Activated CD4-positive, alpha-beta T cell treated with anti-CD3 and anti-CD28 coated beads for 48 hours (primary cell): Measurements from ENCODE around the gene ATP6V0E1.

Experiments used
- DNase-seq: peaks from one replicate; pipeline ENCODE4 v3.0.0-alpha.2; 2020

The ATP6V0E1 gene

GRCh38 chr5:172983542-172984243 is at the start of gene ATP6V0E1:
TSS of gene ATP6V0E1 (plus strand) at chr5:172983771. CDS start at chr5:172983861, 90 bp downstream.
- DNase-seq = peak; percentile 98

- DNase-seq = no peak
These were observed 48.5 kb upstream of the ATP6V0E1 start for GRCh38 chr5:172935096-172935495.

GRCh38 chr5:172936401-172936800 is 47.2 kb upstream of the ATP6V0E1 start:
- DNase-seq = no peak

- peak; percentile 25 for DNase-seq
These were observed 44.5 kb upstream of the ATP6V0E1 start for GRCh38 chr5:172939071-172939470.

GRCh38 chr5:172939611-172940267 is 43.8 kb upstream of the ATP6V0E1 start:
- DNase-seq = no peak

- DNase-seq = no peak
These were observed 43.1 kb upstream of the ATP6V0E1 start for GRCh38 chr5:172940268-172941066.

- DNase-seq = no peak
These were observed 42.5 kb upstream of the ATP6V0E1 start for GRCh38 chr5:172941067-172941516.

GRCh38 chr5:172942556-172942955 is 41.0 kb upstream of the ATP6V0E1 start:
- DNase-seq = no peak

- DNase-seq = no peak
These were observed 40.2 kb upstream of the ATP6V0E1 start for GRCh38 chr5:172943283-172943841.

DNA sequence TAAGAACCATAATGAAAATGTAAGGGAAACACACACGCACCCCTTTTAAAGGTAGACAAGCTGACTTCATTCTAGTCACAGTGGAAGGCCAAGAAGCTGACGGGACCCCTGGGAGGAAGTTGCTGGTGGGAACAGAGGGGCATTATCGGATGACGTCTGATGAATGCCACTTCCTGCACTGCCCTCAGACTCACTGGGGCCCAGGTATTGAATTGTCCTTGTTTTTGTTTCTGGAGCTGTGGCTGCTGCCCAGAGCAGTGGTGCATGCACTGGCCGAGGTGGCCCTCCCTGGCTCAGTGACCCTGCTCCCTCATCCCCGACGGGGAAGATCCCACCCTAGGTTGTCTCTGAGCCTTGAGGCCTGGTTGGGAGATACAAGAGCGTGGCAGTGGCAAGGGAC is 39.7 kb upstream of the ATP6V0E1 start:
- DNase-seq = no peak

- DNase-seq = no peak
These were observed 38.8 kb upstream of the ATP6V0E1 start for GRCh38 chr5:172944741-172945140.

- no peak for DNase-seq
These were observed 38.4 kb upstream of the ATP6V0E1 start for GRCh38 chr5:172945151-172945550.

GRCh38 chr5:172946146-172946545 is 37.4 kb upstream of the ATP6V0E1 start:
- DNase-seq = no peak

DNA sequence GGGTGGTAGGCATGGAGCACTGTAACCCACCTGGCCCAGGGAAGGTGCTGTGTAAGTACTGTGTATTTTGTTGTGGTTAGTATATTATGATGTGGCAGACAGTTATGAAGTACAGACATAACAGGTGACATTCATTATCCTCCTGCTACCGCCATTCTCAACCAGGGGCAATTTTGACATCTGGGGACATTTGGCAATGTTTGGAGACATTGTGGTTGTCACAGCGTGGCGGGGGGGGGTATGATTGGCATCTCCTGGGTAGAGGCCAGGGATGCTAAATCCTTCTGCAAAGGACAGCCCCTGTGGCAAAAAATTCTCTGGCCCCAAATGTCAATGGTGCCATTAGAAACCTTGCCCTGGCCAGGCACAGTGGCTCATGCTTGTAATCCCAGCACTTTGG is 34.1 kb upstream of the ATP6V0E1 start:
- DNase-seq = no peak

DNA sequence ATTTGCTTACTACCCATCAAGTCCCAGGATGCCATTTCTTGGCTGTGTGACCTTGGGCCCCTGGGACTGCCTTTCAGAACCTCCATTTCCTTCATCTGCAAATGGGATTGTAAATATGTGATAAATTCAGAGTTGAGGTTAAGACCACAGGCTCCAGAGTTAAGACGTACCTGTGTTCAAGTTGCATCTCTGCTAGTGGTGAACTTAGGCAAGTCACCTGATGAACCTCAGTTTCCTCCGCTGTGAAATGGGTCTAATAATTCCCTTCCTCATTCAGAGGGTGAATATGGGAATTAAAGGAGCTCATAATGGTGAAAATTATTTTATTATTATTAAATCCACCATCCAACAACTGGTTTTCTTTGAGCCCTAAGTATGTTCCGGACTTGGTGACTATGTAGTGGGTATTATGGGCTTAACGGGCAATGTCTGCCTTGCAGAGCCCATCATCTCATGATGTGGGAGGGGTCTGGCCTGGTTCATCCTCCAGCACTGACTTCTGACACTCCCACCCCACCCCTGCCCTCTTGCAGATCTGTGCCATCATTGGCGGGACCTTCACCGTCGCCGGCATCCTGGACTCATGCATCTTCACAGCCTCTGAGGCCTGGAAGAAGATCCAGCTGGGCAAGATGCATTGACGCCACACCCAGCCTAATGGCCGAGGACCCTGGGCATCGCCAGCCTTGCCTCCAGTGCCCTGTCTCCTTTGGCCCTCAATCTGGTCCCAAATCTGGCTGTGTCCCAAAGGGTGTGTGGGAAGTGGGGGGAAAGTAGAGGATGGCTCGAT is 33.2 kb upstream of the ATP6V0E1 start:
- DNase-seq = no peak

- DNase-seq = no peak
These were observed 32.1 kb upstream of the ATP6V0E1 start for GRCh38 chr5:172951371-172952033.

- DNase-seq = no peak
These were observed 31.5 kb upstream of the ATP6V0E1 start for GRCh38 chr5:172952034-172952511.

- no peak for DNase-seq
These were observed 29.5 kb upstream of the ATP6V0E1 start for GRCh38 chr5:172953776-172954675.

- no peak for DNase-seq
These were observed 28.8 kb upstream of the ATP6V0E1 start for GRCh38 chr5:172954751-172955159.

DNA sequence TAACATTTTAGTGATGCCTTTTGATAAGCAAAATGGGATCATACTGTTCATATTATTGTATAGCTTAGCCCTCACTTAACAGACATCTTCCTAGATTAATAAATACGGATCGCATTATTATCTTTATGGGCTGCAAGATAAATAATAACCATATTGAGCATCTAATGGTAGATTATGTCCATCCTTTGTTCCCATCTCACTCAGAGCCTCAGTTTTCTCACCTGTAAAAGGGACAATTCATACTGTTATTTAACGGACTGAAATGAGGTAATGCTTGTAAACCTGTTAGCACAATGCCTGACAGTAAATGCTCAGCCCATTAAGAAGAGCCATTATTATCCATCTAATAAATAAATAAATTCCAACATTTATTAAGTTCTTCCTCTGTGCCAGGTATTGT is 27.3 kb upstream of the ATP6V0E1 start:
- DNase-seq = no peak

GRCh38 chr5:172956936-172957335 is 26.6 kb upstream of the ATP6V0E1 start:
- DNase-seq = no peak
